Mesendoderm (in vitro differentiated cells): ENCODE measurements around the gene CERS2.

Source experiments
- DNase-seq: peaks from one replicate; pipeline ENCODE4 v3.0.0; 2013
- H2AK5ac ChIP-seq: 2 replicates; pipeline ENCODE4 v1.6.1; 2013; ENCODE audit warnings: low read length, inconsistent platforms
- H2BK120ac ChIP-seq: 2 replicates; pipeline ENCODE4 v1.6.1; 2013; ENCODE audit warnings: low read depth, mild to moderate bottlenecking, low read length, moderate library complexity, mixed read lengths
- H2BK15ac ChIP-seq: replicated peaks from 2 replicates; pipeline ENCODE4 v1.6.1; 2013; ENCODE audit warnings: low read depth, mild to moderate bottlenecking, moderate library complexity
- H2BK5ac ChIP-seq: 2 replicates; pipeline ENCODE4 v1.6.1; 2013; ENCODE audit warnings: low read length, inconsistent platforms
- H3K18ac ChIP-seq: 2 replicates; pipeline ENCODE4 v1.6.1; 2013; ENCODE audit warnings: mild to moderate bottlenecking, low read length, mixed read lengths
- H3K23ac ChIP-seq: one replicate; pipeline ENCODE4 v1.6.1; 2013; ENCODE audit warnings: low read length
- H3K27ac ChIP-seq: 2 replicates; pipeline ENCODE4 v1.5.1; 2013; ENCODE audit warnings: low read depth, mild to moderate bottlenecking, inconsistent platforms, low read length, moderate library complexity
- H3K27me3 ChIP-seq: 2 replicates; pipeline ENCODE4 v1.6.1; 2013; ENCODE audit warnings: low read length, control low read depth, mild to moderate bottlenecking, inconsistent platforms; ENCODE audit not compliant: insufficient read depth, poor library complexity
- H3K36me3 ChIP-seq: 2 replicates; pipeline ENCODE4 v1.6.1; 2013; ENCODE audit warnings: low read length, inconsistent platforms; ENCODE audit not compliant: control insufficient read depth, insufficient read depth
- H3K4ac ChIP-seq: one replicate; pipeline ENCODE4 v1.6.1; 2013; ENCODE audit warnings: low read depth, mild to moderate bottlenecking, low read length, moderate library complexity
- H3K4me1 ChIP-seq: 2 replicates; pipeline ENCODE4 v1.6.1; 2013; ENCODE audit warnings: low read depth, low read length, inconsistent platforms; ENCODE audit not compliant: control insufficient read depth
- H3K4me2 ChIP-seq: 2 replicates; pipeline ENCODE4 v1.6.1; 2013; ENCODE audit warnings: low read length
- H3K4me3 ChIP-seq: 2 replicates; pipeline ENCODE4 v1.5.1; 2013; ENCODE audit warnings: mild to moderate bottlenecking, low read length
- H3K56ac ChIP-seq: one replicate; pipeline ENCODE4 v1.6.1; 2013; ENCODE audit warnings: low read length
- H3K79me1 ChIP-seq: 2 replicates; pipeline ENCODE4 v1.6.1; 2013; ENCODE audit warnings: low read length, inconsistent platforms
- H3K79me2 ChIP-seq: 2 replicates; pipeline ENCODE4 v1.6.1; 2013; ENCODE audit warnings: mild to moderate bottlenecking, low read length; ENCODE audit not compliant: control insufficient read depth, insufficient read depth
- H3K9ac ChIP-seq: 2 replicates; pipeline ENCODE4 v1.6.1; 2013; ENCODE audit warnings: low read length, inconsistent platforms
- H4K5ac ChIP-seq: one replicate; pipeline ENCODE4 v1.6.1; 2013; ENCODE audit warnings: low read length
- H4K8ac ChIP-seq: one replicate; pipeline ENCODE4 v1.6.1; 2013; ENCODE audit warnings: low read depth, mild to moderate bottlenecking, control low read depth, low read length, moderate library complexity
- WGBS: extraction: QIAGEN DNeasy Blood & Tissue Kit; methylation state at CpG from one replicate; pipeline ENCODE4 v1.1.7; 2013; ENCODE audit warnings: low lambda C conversion rate, missing lambda C conversion rate; ENCODE audit not compliant: insufficient coverage; ENCODE audit errors: extremely low coverage; 5-methylcytosine and 5-hydroxymethylcytosine counted together

CERS2 gene

DNA sequence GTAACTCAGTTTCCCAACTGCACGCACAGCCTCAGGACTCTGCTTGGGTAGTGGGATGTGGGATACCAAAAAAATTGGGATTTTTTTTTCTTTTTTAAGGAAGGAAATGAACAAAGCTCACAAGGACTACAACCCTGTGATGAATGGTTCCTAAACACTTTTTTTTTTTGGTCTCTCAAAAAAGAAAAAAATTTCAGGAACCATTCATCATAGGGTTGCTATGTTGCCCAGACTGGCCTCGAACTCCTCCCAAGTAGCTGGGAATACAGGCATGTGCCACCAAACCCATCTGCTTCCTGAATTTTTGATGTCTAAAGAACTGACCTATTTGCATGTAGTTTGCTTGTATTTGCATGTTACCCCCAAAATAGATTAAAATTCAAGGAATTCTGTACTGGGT is 25.3 kb upstream of the CERS2 start:
- H2BK15ac ChIP-seq: no peak overlapping the region
- H3K4me1 ChIP-seq: no peaks in the 10 kb centered on the region
- H3K4me2 ChIP-seq: no peak overlapping the region
- H3K79me2 ChIP-seq: no peaks in the 10 kb centered on the region
- no peaks in the 10 kb centered on the region for H3K79me1 ChIP-seq
- no peak overlapping the region for H3K4me3 ChIP-seq
- H3K36me3 ChIP-seq: no peaks in the 10 kb centered on the region
- no peak overlapping the region for H3K27ac ChIP-seq
- H3K18ac ChIP-seq: no peak overlapping the region
- H3K23ac ChIP-seq: no peak overlapping the region
- H3K27me3 ChIP-seq: no peaks in the 10 kb centered on the region
- no CpG with 5 or more reads among the region's 2 CpGs for WGBS
- no peak overlapping the region for H2BK120ac ChIP-seq
- H3K9ac ChIP-seq: no peak overlapping the region
- no peak overlapping the region for H3K56ac ChIP-seq
- DNase-seq: no peak
- no peak overlapping the region for H4K8ac ChIP-seq
- H4K5ac ChIP-seq: no peak overlapping the region
- no peak overlapping the region for H2BK5ac ChIP-seq
- no peak overlapping the region for H3K4ac ChIP-seq
- H2AK5ac ChIP-seq: no peak overlapping the region

DNA sequence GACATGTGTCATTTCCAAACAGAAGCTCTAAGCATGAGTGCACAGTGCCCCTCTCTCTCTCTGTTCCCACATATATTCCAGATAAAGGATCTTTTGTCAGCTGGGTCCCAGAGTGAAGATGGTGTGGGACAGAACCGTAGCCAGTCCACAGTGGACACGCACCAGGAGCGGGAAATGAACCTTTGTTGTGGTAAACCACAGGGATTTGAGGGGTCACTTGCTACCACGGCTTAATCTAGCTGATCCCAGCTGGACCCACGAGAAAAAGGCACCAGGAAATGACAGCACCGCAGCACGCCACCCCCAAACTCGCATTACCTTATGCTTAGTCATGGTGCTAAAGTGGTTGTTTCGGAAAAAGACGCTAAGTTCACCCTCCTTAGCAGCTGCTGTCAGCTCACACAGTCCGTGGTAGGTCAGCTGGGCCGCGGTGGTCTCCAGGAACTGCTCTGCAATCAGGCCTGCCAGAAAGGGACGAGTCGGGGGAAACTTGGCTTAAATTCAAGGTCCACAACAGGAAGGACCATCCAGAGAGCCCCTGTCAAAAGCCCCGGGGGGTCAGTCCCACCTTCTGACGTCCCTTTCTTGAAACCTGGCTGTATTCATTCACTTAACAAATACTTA is 24.5 kb upstream of the CERS2 start:
- Histone ChIP-seq H2BK5ac (no peak overlapping the region), H4K5ac (no peak overlapping the region), H3K27ac (no peak overlapping the region), H4K8ac (no peak overlapping the region), H3K4ac (no peak overlapping the region), H3K56ac (peak overlapping the region; percentile 34), H2AK5ac (no peak overlapping the region), H3K18ac (no peak overlapping the region), H3K4me1 (no peaks in the 10 kb centered on the region), H3K79me2 (no peaks in the 10 kb centered on the region), H3K9ac (no peak overlapping the region), H2BK120ac (no peak overlapping the region), H2BK15ac (no peak overlapping the region), H3K23ac (no peak overlapping the region), H3K4me2 (no peak overlapping the region), H3K27me3 (no peaks in the 10 kb centered on the region), H3K79me1 (no peaks in the 10 kb centered on the region), H3K36me3 (no peaks in the 10 kb centered on the region), H3K4me3 (no peak overlapping the region)
- WGBS: no CpG with 5 or more reads among the region's 17 CpGs
- no peak for DNase-seq

DNA sequence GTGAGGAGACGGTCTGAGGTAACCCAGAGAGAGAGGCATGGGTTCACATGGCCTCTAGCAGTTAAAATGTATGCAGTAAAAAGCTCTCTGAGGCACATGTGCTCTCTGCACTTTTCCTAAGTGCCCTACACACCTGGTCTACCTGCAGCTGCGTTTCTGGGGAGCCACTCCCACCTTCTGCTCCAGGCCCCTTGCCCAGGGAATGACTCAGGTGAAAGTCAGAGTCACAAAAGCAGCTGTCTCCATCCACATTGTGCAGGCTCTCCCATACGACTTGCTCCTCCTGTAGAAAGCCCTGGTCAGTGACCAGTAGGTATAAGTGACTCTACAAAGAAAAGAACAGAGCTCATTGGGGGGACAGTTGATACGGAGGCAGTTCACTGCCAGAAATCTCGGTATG is 23.3 kb upstream of the CERS2 start:
- Histone ChIP-seq H3K9ac (no peak overlapping the region), H3K36me3 (no peaks in the 10 kb centered on the region), H3K4me1 (no peaks in the 10 kb centered on the region), H2AK5ac (no peak overlapping the region), H3K27me3 (no peaks in the 10 kb centered on the region), H3K79me2 (no peaks in the 10 kb centered on the region), H3K23ac (no peak overlapping the region), H4K5ac (no peak overlapping the region), H3K27ac (no peak overlapping the region), H2BK15ac (no peak overlapping the region), H2BK120ac (no peak overlapping the region), H3K79me1 (no peaks in the 10 kb centered on the region), H3K18ac (no peak overlapping the region), H3K4me2 (no peak overlapping the region), H3K56ac (no peak overlapping the region), H4K8ac (no peak overlapping the region), H2BK5ac (no peak overlapping the region), H3K4ac (no peak overlapping the region), H3K4me3 (no peak overlapping the region)
- no peak for DNase-seq
- no CpG with 5 or more reads among the region's 5 CpGs for WGBS

DNA sequence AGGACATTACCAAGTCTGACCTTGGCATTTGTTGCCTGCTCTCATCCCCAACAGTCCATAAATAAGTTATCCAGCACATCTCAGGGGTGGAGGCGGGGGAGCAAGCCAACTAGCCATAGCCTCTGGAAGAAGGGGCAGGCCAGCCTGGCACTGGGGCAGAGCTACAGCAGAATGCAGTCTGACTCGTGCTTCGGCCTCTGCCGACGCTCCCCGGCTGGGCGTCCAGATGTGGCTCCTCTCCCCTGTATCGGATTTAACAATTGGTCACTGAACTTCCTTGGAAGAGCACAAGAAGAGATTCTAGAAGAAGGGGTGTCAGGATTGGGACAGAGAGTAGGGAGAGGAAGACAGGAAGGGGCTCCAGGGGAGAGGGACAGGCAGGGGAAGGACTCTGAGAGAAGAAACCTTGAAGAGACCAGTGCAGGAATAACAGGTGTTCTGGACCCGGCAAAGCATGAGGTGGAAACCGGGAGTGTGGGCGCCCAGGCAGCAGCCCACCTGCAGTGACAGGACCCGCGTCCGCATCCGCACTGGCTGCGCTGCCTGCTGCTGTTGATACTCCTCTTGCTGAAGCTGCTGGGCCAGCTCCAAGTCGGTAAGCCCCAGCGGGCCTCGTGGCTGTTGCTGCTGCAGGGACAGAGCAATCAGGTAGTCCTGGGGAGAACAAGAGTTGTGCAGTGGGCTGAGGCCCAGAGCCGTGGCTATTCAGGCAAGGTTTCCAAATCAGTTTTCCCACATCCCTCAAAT is 22.7 kb upstream of the CERS2 start:
- no peaks in the 10 kb centered on the region for H3K36me3 ChIP-seq
- no peak overlapping the region for H2BK120ac ChIP-seq
- H2BK5ac ChIP-seq: no peak overlapping the region
- no peak overlapping the region for H2BK15ac ChIP-seq
- H3K79me1 ChIP-seq: no peaks in the 10 kb centered on the region
- H3K4me3 ChIP-seq: no peak overlapping the region
- H3K4me1 ChIP-seq: no peaks in the 10 kb centered on the region
- H3K27me3 ChIP-seq: no peaks in the 10 kb centered on the region
- H3K23ac ChIP-seq: no peak overlapping the region
- H4K8ac ChIP-seq: no peak overlapping the region
- H3K9ac ChIP-seq: no peak overlapping the region
- no peak overlapping the region for H2AK5ac ChIP-seq
- H4K5ac ChIP-seq: no peak overlapping the region
- DNase-seq: no peak
- H3K79me2 ChIP-seq: no peaks in the 10 kb centered on the region
- H3K4me2 ChIP-seq: no peak overlapping the region
- WGBS: no CpG with 5 or more reads among the region's 20 CpGs
- no peak overlapping the region for H3K27ac ChIP-seq
- no peak overlapping the region for H3K18ac ChIP-seq
- no peak overlapping the region for H3K56ac ChIP-seq
- no peak overlapping the region for H3K4ac ChIP-seq

DNA sequence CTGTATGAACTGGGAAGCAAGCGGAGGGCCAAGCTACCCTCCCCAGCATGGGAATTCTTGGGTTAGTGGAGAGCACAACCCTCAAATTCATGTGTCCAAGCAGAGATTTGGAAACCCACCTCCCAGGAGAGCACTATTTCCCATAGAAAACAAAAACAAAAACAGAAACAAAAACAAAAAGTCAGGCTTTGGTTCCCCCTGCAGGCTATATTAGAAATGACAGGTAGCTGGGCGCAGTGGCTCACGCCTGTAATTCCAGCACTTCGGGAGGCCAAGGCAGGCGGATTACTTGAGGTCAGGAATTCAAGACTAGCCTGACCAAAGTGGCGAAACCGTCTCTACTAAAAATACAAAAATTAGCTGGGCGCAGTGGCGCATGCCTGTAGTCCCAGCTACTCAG is 21.3 kb upstream of the CERS2 start:
- no peak overlapping the region for H2BK15ac ChIP-seq
- no peak overlapping the region for H3K18ac ChIP-seq
- no peak overlapping the region for H3K4me3 ChIP-seq
- WGBS: no CpG with 5 or more reads among the region's 9 CpGs
- peak; percentile 69 for DNase-seq
- H3K79me1 ChIP-seq: no peaks in the 10 kb centered on the region
- H4K5ac ChIP-seq: peak overlapping the region; percentile 87
- H2AK5ac ChIP-seq: no peak overlapping the region
- no peaks in the 10 kb centered on the region for H3K36me3 ChIP-seq
- no peaks in the 10 kb centered on the region for H3K79me2 ChIP-seq
- H3K27me3 ChIP-seq: no peaks in the 10 kb centered on the region
- H3K9ac ChIP-seq: peak overlapping the region; percentile 38
- H3K4me1 ChIP-seq: no peaks in the 10 kb centered on the region
- H3K4me2 ChIP-seq: no peak overlapping the region
- H3K23ac ChIP-seq: no peak overlapping the region
- peak overlapping the region; percentile 56 for H3K56ac ChIP-seq
- no peak overlapping the region for H4K8ac ChIP-seq
- H2BK120ac ChIP-seq: no peak overlapping the region
- H2BK5ac ChIP-seq: no peak overlapping the region
- no peak overlapping the region for H3K4ac ChIP-seq
- H3K27ac ChIP-seq: no peak overlapping the region
